Measurements from ENCODE around the gene IGDCC3. TPM values are rescaled to one million over a fixed set of nuclear protein-coding genes. Genes with fewer than 3 reads are reported as not detected.
A peak's percentile ranks its signal among the peaks of the same experiment; 100 is the strongest.

IGDCC3 gene
- total and polyA plus RNA-seq, 10 of the 15 experiments (the other 5 are each of a cell fraction or from before 2014, with no cell fraction given): 0.10 to 0.20 (median 0.15) TPM; not detected in 7

DNA sequence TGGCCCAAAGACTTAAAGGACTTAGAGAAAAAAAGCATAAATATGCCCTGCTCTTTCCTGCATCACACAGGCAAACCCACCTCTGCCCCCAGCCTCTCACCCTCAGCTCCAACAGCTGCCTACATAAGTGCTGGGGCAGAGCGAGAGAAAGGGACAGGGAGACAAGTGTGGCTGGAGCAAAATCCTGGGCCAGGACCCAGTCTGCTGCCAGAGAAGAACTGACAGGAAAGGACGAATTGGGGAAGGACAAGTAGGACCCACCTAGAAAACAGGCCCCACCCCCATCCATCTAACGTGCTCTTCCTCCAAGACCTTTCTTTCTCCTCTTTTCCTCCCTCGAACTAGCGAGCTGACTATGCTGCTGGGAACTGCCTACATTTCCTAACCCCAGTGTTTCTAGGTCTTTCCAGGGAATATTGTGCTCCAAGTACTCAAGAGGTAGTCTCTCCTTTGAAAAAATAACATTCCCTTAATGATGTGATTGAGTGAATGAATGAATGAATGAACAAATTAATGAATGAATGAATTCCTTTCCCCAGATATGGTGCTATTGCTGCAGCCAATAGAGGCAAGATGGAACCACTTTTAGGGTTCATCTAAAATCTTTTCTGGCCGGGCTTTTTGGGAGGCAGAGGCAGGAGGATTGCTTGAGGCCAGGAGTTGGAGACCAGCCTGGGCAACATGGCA is 26.5 kb upstream of the IGDCC3 start:
- Histone ChIP-seq H3K79me2 (ENCODE audit: control insufficient read depth, insufficient read depth, low read length) (no peaks in the 10 kb centered on the region), H4K20me1 (ENCODE audit: control insufficient read depth, insufficient read depth) (no peaks in the 10 kb centered on the region), H2AFZ (ENCODE audit: control insufficient read depth, low read depth, low read length) (no peak overlapping the region), H3K9me3 (replicated peaks; ENCODE audit: control insufficient read depth, insufficient read depth, low read length) (no peaks in the 10 kb centered on the region), H3K9ac (ENCODE audit: control insufficient read depth, insufficient read depth, low read length) (no peak overlapping the region), H3K27ac (ENCODE audit: control insufficient read depth, insufficient read depth) (no peak overlapping the region), H3K4me3 (no peak overlapping the region), H3K4me1 (ENCODE audit: control insufficient read depth, insufficient read depth, low read length) (peaks cover 11% of the 10 kb centered on the region), H3K4me2 (ENCODE audit: control insufficient read depth, insufficient read depth) (no peak overlapping the region), H3K27me3 (replicated peaks in 1 of 2; ENCODE audit: control insufficient read depth in 2 of 2, insufficient read depth in 2 of 2, low read length in 1 of 2) (no peaks in the 10 kb centered on the region), H3K36me3 (ENCODE audit: control insufficient read depth in 2 of 2, insufficient read depth in 2 of 2, low read length in 1 of 2) (no peaks in the 10 kb centered on the region)
- ChIA-PET CTCF (interaction anchor here (0.6 to 3.3 kb wide), 5 partner anchors 17 to 880 kb away, joined by 3 to 10 read pairs (median 3); no protein-coding TSS in a partner anchor), SMC1A (ENCODE audit: uncharacterized antibody, unreplicated experiment) (interaction anchor here (0.6 to 0.7 kb wide), 3 partner anchors 77 to 974 kb away, joined by 3 read pairs; no protein-coding TSS in a partner anchor), POLR2A (interaction anchor here (1.2 to 1.6 kb wide), 2 partner anchors 16 to 18 kb away, joined by 3 to 6 read pairs; no protein-coding TSS in a partner anchor), RAD21 (ENCODE audit: unreplicated experiment) (interaction anchor here (0.6 kb wide), 1 partner anchor 74 kb away, joined by 3 read pairs; no protein-coding TSS in a partner anchor)
- DNase-seq (ENCODE audit: low read depth, low spot score): no peak
- intact Hi-C loops (cut with micrococcal nuclease; ENCODE audit: unreplicated experiment): loop anchor here (5.0 kb wide), 2 partner anchors 58 to 178 kb away; no protein-coding TSS in a partner anchor
- no peak for ATAC-seq
- in situ Hi-C loops (cut with MboI): no loop called here
- no peak for FAIRE-seq
- 30% methylated on average over 6 of the region's 6 CpGs for WGBS (ENCODE audit: insufficient coverage, insufficient replicate concordance, low lambda C conversion rate, missing lambda C conversion rate)
- TF ChIP-seq CBX5 (IDR thresholded peaks at IDR 0.05; ENCODE audit: low read depth) (no peak), ZNF24 (IDR thresholded peaks at IDR 0.05) (peak; percentile 92), RELA (IDR thresholded peaks at IDR 0.05; ENCODE audit: borderline replicate concordance, partially characterized antibody) (no peak), SIX5 (IDR thresholded peaks at IDR 0.05; ENCODE audit: low read depth, low read length, severe bottlenecking) (no peak), RB1 (IDR thresholded peaks at IDR 0.05; ENCODE audit: borderline replicate concordance) (no peak), ZNF622 (IDR thresholded peaks at IDR 0.05) (no peak)
- TF ChIP-seq, protein P1, sequence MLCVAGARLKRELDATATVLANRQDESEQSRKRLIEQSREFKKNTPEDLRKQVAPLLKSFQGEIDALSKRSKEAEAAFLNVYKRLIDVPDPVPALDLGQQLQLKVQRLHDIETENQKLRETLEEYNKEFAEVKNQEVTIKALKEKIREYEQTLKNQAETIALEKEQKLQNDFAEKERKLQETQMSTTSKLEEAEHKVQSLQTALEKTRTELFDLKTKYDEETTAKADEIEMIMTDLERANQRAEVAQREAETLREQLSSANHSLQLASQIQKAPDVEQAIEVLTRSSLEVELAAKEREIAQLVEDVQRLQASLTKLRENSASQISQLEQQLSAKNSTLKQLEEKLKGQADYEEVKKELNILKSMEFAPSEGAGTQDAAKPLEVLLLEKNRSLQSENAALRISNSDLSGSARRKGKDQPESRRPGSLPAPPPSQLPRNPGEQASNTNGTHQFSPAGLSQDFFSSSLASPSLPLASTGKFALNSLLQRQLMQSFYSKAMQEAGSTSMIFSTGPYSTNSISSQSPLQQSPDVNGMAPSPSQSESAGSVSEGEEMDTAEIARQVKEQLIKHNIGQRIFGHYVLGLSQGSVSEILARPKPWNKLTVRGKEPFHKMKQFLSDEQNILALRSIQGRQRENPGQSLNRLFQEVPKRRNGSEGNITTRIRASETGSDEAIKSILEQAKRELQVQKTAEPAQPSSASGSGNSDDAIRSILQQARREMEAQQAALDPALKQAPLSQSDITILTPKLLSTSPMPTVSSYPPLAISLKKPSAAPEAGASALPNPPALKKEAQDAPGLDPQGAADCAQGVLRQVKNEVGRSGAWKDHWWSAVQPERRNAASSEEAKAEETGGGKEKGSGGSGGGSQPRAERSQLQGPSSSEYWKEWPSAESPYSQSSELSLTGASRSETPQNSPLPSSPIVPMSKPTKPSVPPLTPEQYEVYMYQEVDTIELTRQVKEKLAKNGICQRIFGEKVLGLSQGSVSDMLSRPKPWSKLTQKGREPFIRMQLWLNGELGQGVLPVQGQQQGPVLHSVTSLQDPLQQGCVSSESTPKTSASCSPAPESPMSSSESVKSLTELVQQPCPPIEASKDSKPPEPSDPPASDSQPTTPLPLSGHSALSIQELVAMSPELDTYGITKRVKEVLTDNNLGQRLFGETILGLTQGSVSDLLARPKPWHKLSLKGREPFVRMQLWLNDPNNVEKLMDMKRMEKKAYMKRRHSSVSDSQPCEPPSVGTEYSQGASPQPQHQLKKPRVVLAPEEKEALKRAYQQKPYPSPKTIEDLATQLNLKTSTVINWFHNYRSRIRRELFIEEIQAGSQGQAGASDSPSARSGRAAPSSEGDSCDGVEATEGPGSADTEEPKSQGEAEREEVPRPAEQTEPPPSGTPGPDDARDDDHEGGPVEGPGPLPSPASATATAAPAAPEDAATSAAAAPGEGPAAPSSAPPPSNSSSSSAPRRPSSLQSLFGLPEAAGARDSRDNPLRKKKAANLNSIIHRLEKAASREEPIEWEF (IDR thresholded peaks at IDR 0.05; ENCODE audit: insufficient replicate concordance, low read depth, low read length): no peak
- no TSS peak for BruUV-seq (replicated peaks)
